Adrenal gland (tissue), 5 donors: Measurements from ENCODE around the gene LRRC8E.

Experiments used
- CTCF ChIP-seq, 6 experiments: fragments of 450-650 bp in 4 of 6; fragments of 200-600 bp in 2 of 6; sonication (generic) in 1 of 6; IDR thresholded peaks; 1 replicate in 5 of 6; 2 replicates in 1 of 6; pipeline versions ENCODE4 v1.5.1 to v1.8.0; 2016 to 2021; ENCODE audit warnings: antibody characterized with exemption in 6 of 6, mild to moderate bottlenecking in 2 of 6, moderate library complexity in 1 of 6
- POLR2A ChIP-seq, 2 donors: fragments of 450-650 bp; IDR thresholded peaks; one replicate each; pipeline ENCODE4 v1.6.1; 2017; ENCODE audit warnings: antibody characterized with exemption in 2 of 2, mild to moderate bottlenecking in 2 of 2, moderate library complexity in 1 of 2
- donor health status: DM: no; HTN: no; CAD: no.

GRCh38 chr19:7928334-7928706 is 40.0 kb downstream of the LRRC8E start:
- TF ChIP-seq CTCF (IDR thresholded peaks at IDR 0.05), result peak in 2 of 6 experiments; percentile 20 to 30
- TF ChIP-seq POLR2A (IDR thresholded peaks at IDR 0.05), result no peak
